ENCODE results near the gene FGD3. TPM values are rescaled to one million over a fixed set of nuclear protein-coding genes. Genes with fewer than 3 reads are reported as not detected.
A peak's percentile ranks its signal among the peaks of the same experiment; 100 is the strongest.

FGD3 gene
- total RNA-seq, 2 experiments from 2014 or later: 57.7 to 58.8 TPM

GRCh38 chr9:92945796-92946195 lies 1.5 kb upstream of the FGD3 start:
- H3K4me3 Mint-ChIP-seq: no peak overlapping the region
- CTCF ChIA-PET: interaction anchor here (0.8 kb wide), 1 partner anchor 10 kb away, joined by 5 read pairs; no protein-coding TSS in a partner anchor
- no peak for DNase-seq
- intact Hi-C loops (cut with micrococcal nuclease): no loop called here
- no peaks in the 10 kb centered on the region for H3K27me3 Mint-ChIP-seq (ENCODE audit: low read depth)
- no peaks in the 10 kb centered on the region for H3K9me3 Mint-ChIP-seq
- H3K27ac Mint-ChIP-seq: no peak overlapping the region
- no peaks in the 10 kb centered on the region for H3K36me3 Mint-ChIP-seq (ENCODE audit: low read depth)
- peaks cover 37% of the 10 kb centered on the region for H3K4me1 Mint-ChIP-seq (ENCODE audit: low read depth)

DNA sequence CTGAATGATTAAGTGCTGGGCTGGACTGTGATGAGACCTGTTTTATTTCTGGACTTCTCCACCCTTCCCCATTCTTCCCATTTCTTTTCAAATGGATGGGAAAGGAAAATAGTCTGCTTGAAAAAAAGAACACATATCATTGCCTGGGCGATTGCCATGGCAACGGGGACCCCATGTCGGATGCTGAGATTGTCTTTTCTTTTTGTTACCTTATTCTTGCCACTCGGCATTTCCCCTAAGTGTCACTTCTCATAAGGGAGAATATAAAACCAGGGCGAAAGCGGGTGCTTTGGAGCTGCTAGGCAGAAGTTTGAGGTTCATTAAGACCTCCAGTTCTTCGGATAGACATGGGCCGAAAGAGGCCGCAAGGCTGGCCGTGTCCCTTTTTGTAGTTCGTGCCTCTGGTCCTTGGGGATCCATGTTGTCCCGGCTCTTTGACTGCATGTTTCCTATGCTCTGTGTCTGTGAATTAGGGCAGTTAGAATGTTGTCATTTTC lies 763 bp downstream of the FGD3 start:
- CTCF ChIA-PET: interaction anchor here (0.8 kb wide), 1 partner anchor 116 kb away, joined by 3 read pairs; no protein-coding TSS in a partner anchor
- H3K4me3 Mint-ChIP-seq: peak overlapping the region; percentile 87
- no peaks in the 10 kb centered on the region for H3K36me3 Mint-ChIP-seq (ENCODE audit: low read depth)
- peak overlapping the region; percentile 48 for H3K27ac Mint-ChIP-seq
- no peaks in the 10 kb centered on the region for H3K9me3 Mint-ChIP-seq
- H3K27me3 Mint-ChIP-seq (ENCODE audit: low read depth): no peaks in the 10 kb centered on the region
- no peak for DNase-seq
- intact Hi-C loops (cut with micrococcal nuclease): no loop called here
- H3K4me1 Mint-ChIP-seq (ENCODE audit: low read depth): peaks cover 52% of the 10 kb centered on the region

- Mint-ChIP-seq H3K4me1 (ENCODE audit: low read depth) (peaks cover 55% of the 10 kb centered on the region), H3K4me3 (peak overlapping the region; percentile 87), H3K36me3 (ENCODE audit: low read depth) (no peaks in the 10 kb centered on the region), H3K9me3 (no peaks in the 10 kb centered on the region), H3K27me3 (ENCODE audit: low read depth) (no peaks in the 10 kb centered on the region), H3K27ac (no peak overlapping the region)
- intact Hi-C loops (cut with micrococcal nuclease): no loop called here
- DNase-seq: no peak
- CTCF ChIA-PET: interaction anchor here (0.8 to 1.1 kb wide), 2 partner anchors 116 to 160 kb away, joined by 3 read pairs; no protein-coding TSS in a partner anchor
These were observed 1.3 kb downstream of the FGD3 start for GRCh38 chr9:92948632-92949031.

DNA sequence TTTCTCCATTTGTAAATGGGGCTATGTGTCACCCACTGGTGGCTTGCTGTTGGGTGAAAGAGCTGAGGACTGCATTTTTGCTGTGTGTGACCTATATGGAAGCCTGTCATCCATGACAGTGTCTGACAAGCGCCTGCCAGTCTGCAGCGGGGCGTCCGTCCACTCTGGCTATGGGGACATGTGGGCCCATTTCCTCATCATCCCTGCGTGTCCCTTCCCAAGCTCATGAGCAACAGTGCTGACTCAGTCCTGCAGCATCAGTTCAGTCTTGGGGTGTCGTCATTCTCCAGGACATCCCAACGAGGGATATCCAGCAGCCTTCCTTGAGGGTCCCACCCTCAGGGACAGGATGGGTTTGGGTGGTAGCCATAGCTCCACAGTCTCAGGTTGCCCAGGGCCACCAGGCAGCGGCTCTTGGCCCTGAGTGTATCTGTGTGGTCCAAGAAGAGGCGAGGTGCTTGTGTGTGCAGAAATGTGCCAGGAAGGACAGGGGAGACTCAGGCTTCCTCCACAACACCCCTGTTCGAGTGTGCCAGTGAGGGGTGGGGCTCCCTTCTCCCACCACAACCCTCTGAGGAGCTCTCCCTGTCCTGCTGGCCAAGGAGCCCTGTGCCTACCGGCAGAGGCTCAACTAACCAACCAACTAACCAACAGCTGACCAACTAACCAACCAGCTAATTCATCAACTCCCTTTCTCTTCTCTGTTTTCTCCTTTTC lies 2.1 kb downstream of the FGD3 start:
- Mint-ChIP-seq H3K27ac (no peak overlapping the region), H3K4me3 (no peak overlapping the region), H3K4me1 (ENCODE audit: low read depth) (peaks cover 62% of the 10 kb centered on the region), H3K9me3 (no peaks in the 10 kb centered on the region), H3K27me3 (ENCODE audit: low read depth) (no peaks in the 10 kb centered on the region), H3K36me3 (ENCODE audit: low read depth) (no peaks in the 10 kb centered on the region)
- intact Hi-C loops (cut with micrococcal nuclease): no loop called here
- CTCF ChIA-PET: interaction anchor here (0.7 to 1.1 kb wide), 4 partner anchors 13 to 184 kb away, joined by 3 read pairs; no protein-coding TSS in a partner anchor
- no peak for DNase-seq

DNA sequence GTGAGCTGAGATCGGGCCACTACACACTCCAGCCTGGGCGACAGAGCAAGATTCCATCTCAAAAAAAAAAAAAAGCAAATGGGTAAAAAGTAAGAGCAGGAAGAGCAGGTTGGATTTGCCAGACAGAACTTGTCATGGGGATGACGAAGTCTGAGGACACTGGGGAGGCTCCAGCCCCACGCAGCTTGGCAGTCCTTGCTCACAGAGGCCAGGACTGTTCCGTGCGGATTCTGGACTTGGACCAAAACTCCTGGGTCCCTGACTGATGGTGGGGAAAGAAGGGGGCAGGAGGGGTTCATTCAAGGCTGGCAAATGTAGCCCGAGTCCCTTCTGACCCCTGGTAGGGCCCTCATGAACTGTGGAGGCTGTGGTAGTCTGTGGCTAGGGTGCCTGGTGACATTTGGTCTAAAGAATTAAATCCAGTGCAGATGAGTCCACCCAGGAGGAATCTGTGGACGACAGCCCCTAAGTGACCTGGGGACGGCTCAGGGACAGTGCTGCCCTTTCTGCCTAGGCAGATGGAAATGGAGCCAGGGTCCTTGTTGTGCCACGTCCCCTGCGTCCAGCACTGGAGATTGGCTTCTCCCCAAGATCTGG lies 3.1 kb downstream of the FGD3 start:
- no peaks in the 10 kb centered on the region for H3K9me3 Mint-ChIP-seq
- no peak overlapping the region for H3K4me3 Mint-ChIP-seq
- DNase-seq: no peak
- H3K27ac Mint-ChIP-seq: no peak overlapping the region
- CTCF ChIA-PET: interaction anchor here (1.1 kb wide), 1 partner anchor 185 kb away, joined by 3 read pairs; no protein-coding TSS in a partner anchor
- no peaks in the 10 kb centered on the region for H3K27me3 Mint-ChIP-seq (ENCODE audit: low read depth)
- H3K4me1 Mint-ChIP-seq (ENCODE audit: low read depth): peaks cover 70% of the 10 kb centered on the region
- intact Hi-C loops (cut with micrococcal nuclease): loop anchor here (5.0 kb wide), 1 partner anchor 502 kb away; the partner anchor contains the start of genes FAM120A and FAM120AOS
- H3K36me3 Mint-ChIP-seq (ENCODE audit: low read depth): no peaks in the 10 kb centered on the region

GRCh38 chr9:92952906-92953610 lies 5.7 kb downstream of the FGD3 start:
- peak overlapping the region; percentile 91 for H3K27ac Mint-ChIP-seq
- CTCF ChIA-PET: interaction anchor here (0.7 to 6.8 kb wide), 10 partner anchors 9 to 188 kb away, joined by 3 to 65 read pairs (median 4); no protein-coding TSS in a partner anchor
- no peak for DNase-seq
- H3K4me3 Mint-ChIP-seq: peak overlapping the region; percentile 60
- intact Hi-C loops (cut with micrococcal nuclease): loop anchor here (5.0 kb wide), 1 partner anchor 499 kb away; the partner anchor contains the start of genes FAM120A and FAM120AOS
- H3K4me1 Mint-ChIP-seq (ENCODE audit: low read depth): peaks cover 82% of the 10 kb centered on the region
- no peaks in the 10 kb centered on the region for H3K27me3 Mint-ChIP-seq (ENCODE audit: low read depth)
- H3K9me3 Mint-ChIP-seq: no peaks in the 10 kb centered on the region
- H3K36me3 Mint-ChIP-seq (ENCODE audit: low read depth): no peaks in the 10 kb centered on the region

- CTCF ChIA-PET: interaction anchor here (0.8 to 6.8 kb wide), 9 partner anchors 10 to 181 kb away, joined by 3 to 65 read pairs (median 3); no protein-coding TSS in a partner anchor
- Mint-ChIP-seq H3K4me1 (ENCODE audit: low read depth) (peaks cover 75% of the 10 kb centered on the region), H3K27ac (peak overlapping the region; percentile 91), H3K9me3 (no peaks in the 10 kb centered on the region), H3K4me3 (peak overlapping the region; percentile 60), H3K36me3 (ENCODE audit: low read depth) (no peaks in the 10 kb centered on the region), H3K27me3 (ENCODE audit: low read depth) (no peaks in the 10 kb centered on the region)
- peak; percentile 95 for DNase-seq
- intact Hi-C loops (cut with micrococcal nuclease): loop anchor here (1.0 to 5.0 kb wide), 5 partner anchors 10 to 498 kb away; partner anchors contain the start of genes BICD2, FAM120A, FAM120AOS and ZNF484
These were observed 6.9 kb downstream of the FGD3 start for GRCh38 chr9:92954049-92954861.

DNA sequence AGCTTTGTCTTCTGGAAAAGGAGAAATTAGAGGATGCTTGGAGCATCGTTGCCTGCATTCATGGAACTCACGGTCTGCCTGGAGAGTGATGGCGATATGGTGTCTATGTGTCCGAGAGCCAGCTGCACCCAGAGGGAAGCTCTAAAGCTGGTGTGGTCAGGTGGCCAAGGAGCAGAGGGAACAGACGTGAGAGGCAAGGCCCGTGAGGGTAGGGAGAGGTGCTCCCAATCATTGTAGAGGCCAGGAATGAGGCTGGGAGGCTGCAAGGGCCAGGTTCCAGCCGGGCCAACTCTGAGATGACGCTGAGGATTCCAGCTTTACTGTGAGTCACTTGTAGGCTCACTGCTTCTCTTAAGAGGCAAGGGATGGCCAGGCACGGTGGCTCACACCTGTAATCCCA lies 7.6 kb downstream of the FGD3 start:
- peak overlapping the region; percentile 46 for H3K4me3 Mint-ChIP-seq
- peak overlapping the region; percentile 91 for H3K27ac Mint-ChIP-seq
- H3K9me3 Mint-ChIP-seq: no peaks in the 10 kb centered on the region
- DNase-seq: no peak
- intact Hi-C loops (cut with micrococcal nuclease): loop anchor here (1.0 to 5.0 kb wide), 6 partner anchors 9 to 612 kb away; partner anchors contain the start of genes BICD2, FAM120A, FAM120AOS and ZNF484
- no peaks in the 10 kb centered on the region for H3K36me3 Mint-ChIP-seq (ENCODE audit: low read depth)
- CTCF ChIA-PET: interaction anchor here (0.8 to 6.8 kb wide), 7 partner anchors 9 to 181 kb away, joined by 3 to 65 read pairs (median 3); no protein-coding TSS in a partner anchor
- peaks cover 72% of the 10 kb centered on the region for H3K4me1 Mint-ChIP-seq (ENCODE audit: low read depth)
- H3K27me3 Mint-ChIP-seq (ENCODE audit: low read depth): no peaks in the 10 kb centered on the region

GRCh38 chr9:92960561-92961290 lies 13.4 kb downstream of the FGD3 start:
- peak overlapping the region; percentile 93 for H3K27ac Mint-ChIP-seq
- peaks cover 34% of the 10 kb centered on the region for H3K36me3 Mint-ChIP-seq (ENCODE audit: low read depth)
- no peak overlapping the region for H3K4me3 Mint-ChIP-seq
- CTCF ChIA-PET: interaction anchor here (0.9 kb wide), 1 partner anchor 148 kb away, joined by 4 read pairs; no protein-coding TSS in a partner anchor
- no peak for DNase-seq
- H3K4me1 Mint-ChIP-seq (ENCODE audit: low read depth): peaks cover 57% of the 10 kb centered on the region
- H3K9me3 Mint-ChIP-seq: peaks cover 13% of the 10 kb centered on the region
- intact Hi-C loops (cut with micrococcal nuclease): loop anchor here (1.0 kb wide), 1 partner anchor 104 kb away; no protein-coding TSS in a partner anchor
- H3K27me3 Mint-ChIP-seq (ENCODE audit: low read depth): no peaks in the 10 kb centered on the region

DNA sequence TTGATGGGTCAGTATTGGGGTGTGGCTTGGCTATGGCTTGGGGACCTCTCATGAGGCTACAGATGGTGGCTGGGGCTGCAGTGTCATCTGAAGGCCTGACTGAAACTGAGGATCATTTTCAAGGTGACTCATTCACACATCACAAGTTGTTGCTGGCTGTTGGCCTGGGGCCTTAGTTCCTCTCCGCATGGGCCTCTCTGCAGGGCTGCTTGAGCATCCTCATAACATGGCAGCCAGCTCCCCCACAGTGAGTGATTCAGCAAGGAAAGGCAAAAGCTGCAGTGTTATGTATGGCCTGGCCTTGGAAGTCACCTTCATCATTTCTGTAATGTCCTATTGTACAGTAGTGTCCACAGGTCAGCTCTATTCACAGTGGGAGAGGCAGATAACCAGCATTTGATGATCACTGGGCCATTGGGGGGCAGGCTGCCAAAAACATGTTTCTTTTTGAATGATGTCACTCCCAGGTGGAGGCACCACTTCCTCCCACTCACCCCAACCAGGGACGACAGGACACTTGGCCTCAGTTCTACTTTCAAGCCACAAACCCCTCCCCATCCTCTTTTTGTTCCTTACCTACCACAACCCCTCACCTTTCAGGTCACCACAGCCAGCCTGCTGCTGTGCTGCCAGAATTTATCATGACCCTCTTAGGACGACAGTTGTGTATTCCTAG lies 14.4 kb downstream of the FGD3 start:
- Mint-ChIP-seq H3K27ac (peak overlapping the region; percentile 93), H3K4me3 (no peak overlapping the region), H3K36me3 (ENCODE audit: low read depth) (peaks cover 44% of the 10 kb centered on the region), H3K4me1 (ENCODE audit: low read depth) (peaks cover 48% of the 10 kb centered on the region), H3K27me3 (ENCODE audit: low read depth) (no peaks in the 10 kb centered on the region), H3K9me3 (peaks cover 13% of the 10 kb centered on the region)
- intact Hi-C loops (cut with micrococcal nuclease): loop anchor here (1.0 kb wide), 1 partner anchor 103 kb away; no protein-coding TSS in a partner anchor
- CTCF ChIA-PET: no interaction called here
- peak; percentile 83 for DNase-seq
